Ishikawa (cell line): ENCODE results near the gene MRPL53.

ENCODE experiments used
- CEBPB ChIP-seq: IDR thresholded peaks from 2 replicates; pipeline ENCODE4 v1.6.1; 2012
- CREB1 ChIP-seq: IDR thresholded peaks from 2 replicates; pipeline ENCODE4 v1.6.1; 2012; ENCODE audit warnings: low read depth
- EGR1 ChIP-seq: IDR thresholded peaks from 2 replicates; pipeline ENCODE4 v1.6.1; 2012
- EP300 ChIP-seq: IDR thresholded peaks from 2 replicates; pipeline ENCODE4 v1.6.1; 2012; ENCODE audit warnings: borderline replicate concordance
- FOXM1 ChIP-seq: IDR thresholded peaks from 2 replicates; pipeline ENCODE4 v1.6.1; 2012; ENCODE audit warnings: low read depth, borderline replicate concordance
- MAX ChIP-seq: IDR thresholded peaks from 2 replicates; pipeline ENCODE4 v1.6.1; 2012
- NFIC ChIP-seq: IDR thresholded peaks from 2 replicates; pipeline ENCODE4 v1.6.1; 2012
- RAD21 ChIP-seq: IDR thresholded peaks from 2 replicates; pipeline ENCODE4 v1.6.1; 2012; ENCODE audit warnings: low read depth
- REST ChIP-seq: IDR thresholded peaks from 2 replicates; pipeline ENCODE4 v1.6.1; 2012; ENCODE audit warnings: low read depth, mild to moderate bottlenecking
- TAF1 ChIP-seq: IDR thresholded peaks from 2 replicates; pipeline ENCODE4 v1.6.1; 2012; ENCODE audit warnings: low read depth, mild to moderate bottlenecking
- TCF12 ChIP-seq: IDR thresholded peaks from 2 replicates; pipeline ENCODE4 v1.6.1; 2012; ENCODE audit warnings: low read depth
- TEAD4 ChIP-seq: IDR thresholded peaks from 2 replicates; pipeline ENCODE4 v1.6.1; 2012
- USF1 ChIP-seq: IDR thresholded peaks from 2 replicates; pipeline ENCODE4 v1.6.1; 2012
- YY1 ChIP-seq: IDR thresholded peaks from 2 replicates; pipeline ENCODE4 v1.6.1; 2012; ENCODE audit warnings: low read depth
- ZBTB7A ChIP-seq: IDR thresholded peaks from 2 replicates; pipeline ENCODE4 v1.6.1; 2012; ENCODE audit warnings: low read depth

MRPL53 gene

GRCh38 chr2:74472945-74473258 is 422 bp upstream of the MRPL53 start:
- TF ChIP-seq MAX (no peak), REST (no peak), EP300 (no peak)

- no peak for TF ChIP-seq TCF12
- TF ChIP-seq ZBTB7A = no peak
- no peak for TF ChIP-seq YY1
- no peak for TF ChIP-seq USF1
- no peak for TF ChIP-seq EP300
- TF ChIP-seq TEAD4 = no peak
- TF ChIP-seq FOXM1 = no peak
- TF ChIP-seq REST = no peak
- TF ChIP-seq CREB1 = no peak
- no peak for TF ChIP-seq CEBPB
- TF ChIP-seq NFIC = no peak
- TF ChIP-seq MAX = no peak
- TF ChIP-seq RAD21 = no peak
- no peak for TF ChIP-seq EGR1
- no peak for TF ChIP-seq TAF1
Observed at GRCh38 chr2:74471332-74472065, 981 bp downstream of the MRPL53 start.

GRCh38 chr2:74464406-74464805 is 8.1 kb downstream of the MRPL53 start:
- TF ChIP-seq MAX = no peak
- no peak for TF ChIP-seq REST
- no peak for TF ChIP-seq FOXM1
- no peak for TF ChIP-seq TEAD4
- no peak for TF ChIP-seq TAF1
- no peak for TF ChIP-seq EGR1
- TF ChIP-seq ZBTB7A = no peak
- no peak for TF ChIP-seq CEBPB

- TF ChIP-seq RAD21 (no peak), MAX (no peak), ZBTB7A (no peak), EGR1 (no peak), YY1 (no peak)
Observed at GRCh38 chr2:74462786-74463105, 9.7 kb downstream of the MRPL53 start.

- no peak for TF ChIP-seq USF1
- TF ChIP-seq CREB1 = no peak
- no peak for TF ChIP-seq TAF1
- TF ChIP-seq MAX = no peak
- TF ChIP-seq RAD21 = no peak
- TF ChIP-seq TEAD4 = no peak
- no peak for TF ChIP-seq EP300
- no peak for TF ChIP-seq ZBTB7A
- TF ChIP-seq REST = no peak
Observed at GRCh38 chr2:74462054-74462785, 10.3 kb downstream of the MRPL53 start.
